ENCODE measurements around the gene KLHDC3.
"Not testable (repeated sequence)": the region's sequence is repeated elsewhere in the genome, so short reads cannot be mapped to it uniquely, and the experiment has no call there.

The KLHDC3 gene

DNA sequence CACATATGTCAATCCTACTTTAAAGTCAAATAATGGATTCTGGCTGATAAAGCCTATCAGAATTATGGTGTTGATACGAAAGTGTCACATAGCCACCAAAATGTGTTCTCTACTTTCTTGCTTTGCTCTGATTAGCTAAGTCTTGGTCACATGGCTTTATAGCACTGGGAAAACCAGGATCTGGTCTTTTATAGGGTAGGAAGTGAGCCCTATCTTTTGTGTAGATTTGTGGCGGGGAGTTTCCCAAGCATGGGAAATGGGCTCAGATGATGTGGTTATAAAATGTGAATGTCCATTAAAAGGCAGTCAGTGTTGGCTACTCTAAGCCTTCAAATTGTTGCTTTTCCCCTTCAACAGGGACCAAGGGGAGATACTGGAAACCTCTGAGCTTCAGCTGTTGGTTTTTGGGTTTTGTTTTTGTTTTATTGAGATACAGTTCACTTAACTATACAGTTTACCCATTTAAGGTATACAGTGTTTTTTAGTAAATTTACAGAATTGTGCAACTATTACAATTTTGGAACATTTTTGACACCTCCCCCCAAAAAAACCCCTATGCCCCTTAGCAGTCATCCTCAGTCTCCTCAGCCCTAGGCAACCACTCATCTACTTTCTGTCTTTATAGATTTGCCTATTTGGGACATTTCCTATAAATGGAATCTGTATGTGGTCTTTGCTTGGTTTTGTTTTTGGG is 19.6 kb downstream of the KLHDC3 start:
- FAIRE-seq (no peak), DNase-seq (ENCODE audit: insufficient read length) (no peak)

DNA sequence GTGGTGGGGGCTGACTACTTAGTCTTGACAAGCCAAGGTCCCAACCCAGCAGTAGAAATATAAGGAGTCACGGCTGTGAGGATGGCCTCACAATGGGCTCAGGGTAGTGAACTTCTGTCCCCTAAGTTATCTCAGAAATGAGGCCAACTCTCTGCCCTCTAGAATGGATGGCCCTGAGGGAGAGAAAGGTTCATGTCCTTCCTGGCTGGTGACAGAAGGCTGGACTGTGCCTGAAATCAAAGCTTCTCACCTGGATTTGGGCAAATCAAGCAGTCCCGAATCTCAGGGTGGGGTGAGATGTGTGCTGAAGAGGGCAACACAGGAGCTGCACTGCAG is 20.1 kb downstream of the KLHDC3 start:
- FAIRE-seq, result no peak
- TF ChIP-seq TAF1 (IDR thresholded peaks at IDR 0.05; ENCODE audit: borderline replicate concordance, low read depth, low read length) (no peak), POLR2AphosphoS5 (IDR thresholded peaks at IDR 0.05; ENCODE audit: low read depth, low read length) (no peak), POLR2A (IDR thresholded peaks at IDR 0.05; ENCODE audit: low read depth, low read length) (no peak)
- no peak for DNase-seq (ENCODE audit: insufficient read length)

More for the DNA sequence above, 19.6 kb downstream of the KLHDC3 start:
- no peak for TF ChIP-seq POLR2A (IDR thresholded peaks at IDR 0.05; ENCODE audit: low read depth, low read length)
- no peak for TF ChIP-seq POLR2AphosphoS5 (IDR thresholded peaks at IDR 0.05; ENCODE audit: low read depth, low read length)
- TF ChIP-seq TAF1 (IDR thresholded peaks at IDR 0.05; ENCODE audit: borderline replicate concordance, low read depth, low read length), result no peak

DNA sequence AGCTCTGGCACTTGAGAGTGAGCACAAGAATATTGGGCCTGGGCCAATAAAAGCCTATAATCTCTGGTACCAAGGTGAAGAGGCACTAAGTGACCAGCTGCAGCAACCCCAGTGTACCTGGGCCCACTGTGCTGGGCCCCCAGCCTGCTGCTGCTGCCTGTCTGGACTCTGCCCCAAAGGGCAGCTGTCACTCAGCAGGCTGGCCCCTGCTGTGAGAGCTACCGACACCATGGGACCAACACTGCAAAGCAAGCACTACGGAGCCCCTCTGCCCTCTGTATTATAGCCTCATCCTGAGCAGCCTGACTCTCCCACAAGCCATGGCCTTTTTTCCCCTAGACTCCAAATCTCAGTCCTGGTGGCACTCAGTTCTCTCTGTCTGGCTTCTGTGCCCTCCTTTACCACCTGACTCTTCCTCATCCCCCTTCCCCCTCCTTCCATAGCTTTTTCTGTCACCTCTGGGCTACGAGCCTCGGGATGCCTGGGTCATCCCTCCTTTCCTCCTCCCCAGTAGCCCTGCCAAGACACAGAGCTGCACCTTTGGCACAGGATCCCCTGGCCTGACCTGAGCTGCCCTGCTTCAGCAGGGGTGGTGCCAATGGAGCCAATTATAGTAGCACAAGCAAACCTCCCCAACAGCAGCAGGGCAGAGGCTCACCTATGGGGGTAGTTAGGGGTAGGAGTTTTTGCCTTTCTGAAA is 21.6 kb downstream of the KLHDC3 start:
- no peak for DNase-seq (ENCODE audit: insufficient read length)
- no peak for FAIRE-seq
- TF ChIP-seq POLR2A (IDR thresholded peaks at IDR 0.05; ENCODE audit: low read depth, low read length) (no peak), POLR2AphosphoS5 (IDR thresholded peaks at IDR 0.05; ENCODE audit: low read depth, low read length) (no peak), TAF1 (IDR thresholded peaks at IDR 0.05; ENCODE audit: borderline replicate concordance, low read depth, low read length) (no peak)

DNA sequence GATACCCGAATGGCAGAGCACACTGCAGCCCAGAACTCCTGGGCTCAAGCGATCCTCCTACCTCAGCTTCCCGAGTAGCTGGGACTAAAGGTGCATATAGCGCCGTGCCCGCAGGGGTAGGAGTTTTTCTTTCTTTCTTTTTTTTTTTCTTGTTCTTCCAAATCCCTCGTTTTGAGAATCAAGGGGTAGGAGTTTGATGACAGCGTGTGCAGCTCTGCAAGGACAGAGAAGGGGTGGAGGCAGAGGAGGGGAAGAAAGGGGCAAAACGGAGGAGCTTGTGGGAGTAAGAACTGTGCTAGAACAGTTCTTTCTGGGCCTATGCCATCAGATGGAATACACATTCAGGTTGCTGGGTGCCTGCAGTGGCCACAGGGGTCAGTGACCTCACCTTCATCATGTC is 22.7 kb downstream of the KLHDC3 start:
- FAIRE-seq (no peak), DNase-seq (ENCODE audit: insufficient read length) (no peak)
- TF ChIP-seq POLR2AphosphoS5 (IDR thresholded peaks at IDR 0.05; ENCODE audit: low read depth, low read length) (no peak), TAF1 (IDR thresholded peaks at IDR 0.05; ENCODE audit: borderline replicate concordance, low read depth, low read length) (no peak), POLR2A (IDR thresholded peaks at IDR 0.05; ENCODE audit: low read depth, low read length) (no peak)

DNA sequence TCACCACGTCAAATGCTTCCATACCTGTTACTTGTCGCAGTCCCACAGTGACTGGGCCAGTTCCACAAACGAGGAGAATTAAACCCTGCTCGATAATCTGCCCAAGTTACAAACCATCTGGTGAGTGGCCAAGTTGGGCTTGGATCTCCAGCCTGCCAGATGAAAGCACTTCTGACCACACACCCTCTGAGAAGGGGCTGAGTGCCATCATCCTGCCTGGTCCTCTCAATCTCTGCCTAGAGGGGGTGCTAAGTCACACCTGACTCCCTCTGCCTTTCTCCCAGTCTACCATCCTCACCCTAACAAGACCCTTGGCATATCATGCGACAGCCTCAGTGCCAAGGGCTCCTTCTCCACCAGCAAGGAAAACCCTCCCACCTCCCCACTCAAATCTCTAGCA is 23.1 kb downstream of the KLHDC3 start:
- TF ChIP-seq POLR2A (IDR thresholded peaks at IDR 0.05; ENCODE audit: low read depth, low read length) (no peak), TAF1 (IDR thresholded peaks at IDR 0.05; ENCODE audit: borderline replicate concordance, low read depth, low read length) (no peak), POLR2AphosphoS5 (IDR thresholded peaks at IDR 0.05; ENCODE audit: low read depth, low read length) (no peak)
- DNase-seq (ENCODE audit: insufficient read length) (no peak), FAIRE-seq (no peak)

DNA sequence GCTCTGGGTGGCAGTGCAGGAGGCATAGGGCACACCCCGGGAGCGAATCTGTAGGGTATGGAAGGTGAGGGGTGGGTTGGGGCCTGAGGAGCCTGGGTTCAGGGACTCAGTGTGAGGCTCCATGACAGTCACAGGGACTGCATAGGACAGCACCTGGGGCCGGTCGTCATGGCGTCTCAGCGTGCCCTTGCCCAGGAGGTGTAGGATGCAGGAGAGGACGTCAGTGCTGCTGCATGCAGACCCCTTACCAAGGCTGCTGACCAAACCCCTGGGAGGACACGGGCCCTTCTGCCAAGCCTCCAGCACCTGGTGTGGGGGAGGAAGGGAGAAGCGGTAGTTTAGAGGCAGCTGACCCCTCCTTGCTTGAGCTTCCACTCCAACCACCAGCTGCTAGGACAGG is 23.7 kb downstream of the KLHDC3 start:
- FAIRE-seq, result no peak
- DNase-seq (ENCODE audit: insufficient read length), result no peak

DNA sequence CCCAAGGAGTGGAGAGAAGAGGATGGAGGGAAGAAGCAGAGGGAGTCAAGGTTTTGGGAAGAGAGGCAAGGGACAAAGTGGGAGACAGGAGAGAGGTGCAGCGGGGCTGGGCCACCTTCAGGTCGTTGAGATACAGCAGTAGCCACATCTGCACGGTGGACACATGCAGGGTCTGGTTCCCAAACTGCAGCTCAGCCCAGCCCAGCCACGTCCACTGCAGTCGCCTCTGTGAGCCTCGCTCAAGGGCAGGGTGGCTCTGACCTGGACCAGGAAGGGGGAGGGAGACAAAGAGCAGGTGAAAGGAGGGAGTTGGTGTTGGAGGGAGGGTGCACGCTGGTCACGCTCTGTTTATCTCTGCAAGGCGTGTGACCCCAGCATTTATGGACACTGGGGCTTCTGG is 24.7 kb downstream of the KLHDC3 start:
- DNase-seq (ENCODE audit: insufficient read length) (no peak), FAIRE-seq (no peak)
- TF ChIP-seq TAF1 (IDR thresholded peaks at IDR 0.05; ENCODE audit: borderline replicate concordance, low read depth, low read length), result no peak
- TF ChIP-seq POLR2A (IDR thresholded peaks at IDR 0.05; ENCODE audit: low read depth, low read length), result no peak
- no peak for TF ChIP-seq POLR2AphosphoS5 (IDR thresholded peaks at IDR 0.05; ENCODE audit: low read depth, low read length)

More for the DNA sequence above, 23.7 kb downstream of the KLHDC3 start:
- TF ChIP-seq POLR2A (IDR thresholded peaks at IDR 0.05; ENCODE audit: low read depth, low read length), result no peak
- TF ChIP-seq POLR2AphosphoS5 (IDR thresholded peaks at IDR 0.05; ENCODE audit: low read depth, low read length), result no peak
- no peak for TF ChIP-seq TAF1 (IDR thresholded peaks at IDR 0.05; ENCODE audit: borderline replicate concordance, low read depth, low read length)

DNA sequence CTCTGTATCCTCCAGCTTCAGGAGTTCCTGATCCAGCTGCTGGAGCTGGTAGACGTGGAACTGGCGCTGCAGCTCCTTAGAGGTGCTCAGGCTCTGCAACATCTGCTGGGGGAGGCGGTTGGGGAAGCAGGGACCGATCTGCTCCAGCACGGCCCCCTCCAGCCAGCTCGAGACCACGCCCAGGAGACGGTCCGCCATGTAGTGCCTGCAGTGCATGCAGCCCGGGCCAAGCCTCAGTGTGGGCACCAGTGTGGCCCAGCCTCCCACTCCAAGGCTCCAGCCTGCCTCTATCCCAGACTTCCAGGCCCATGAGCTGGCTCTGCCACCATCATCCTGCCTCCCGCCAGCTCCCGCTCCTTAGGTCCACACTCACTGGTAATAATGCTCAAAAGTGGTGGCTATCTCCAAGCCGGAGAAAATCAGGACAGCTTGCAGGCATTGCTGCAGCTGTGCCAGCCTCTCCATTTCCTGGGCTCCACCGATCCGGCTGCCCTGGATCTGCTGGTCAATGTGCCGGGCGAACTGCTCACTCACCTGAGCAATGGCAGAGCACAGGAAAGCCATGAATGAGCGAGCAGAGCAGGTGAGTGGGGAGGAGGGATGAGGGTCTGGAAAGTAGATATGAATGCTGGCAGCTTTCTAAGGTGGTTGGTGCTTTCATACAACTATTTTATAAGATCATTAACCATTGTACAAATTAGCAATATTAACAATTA is 26.7 kb downstream of the KLHDC3 start:
- TF ChIP-seq POLR2A (IDR thresholded peaks at IDR 0.05; ENCODE audit: low read depth, low read length), result no peak
- TF ChIP-seq POLR2AphosphoS5 (IDR thresholded peaks at IDR 0.05; ENCODE audit: low read depth, low read length), result no peak
- TF ChIP-seq TAF1 (IDR thresholded peaks at IDR 0.05; ENCODE audit: borderline replicate concordance, low read depth, low read length), result no peak
- FAIRE-seq (no peak), DNase-seq (ENCODE audit: insufficient read length) (no peak)

DNA sequence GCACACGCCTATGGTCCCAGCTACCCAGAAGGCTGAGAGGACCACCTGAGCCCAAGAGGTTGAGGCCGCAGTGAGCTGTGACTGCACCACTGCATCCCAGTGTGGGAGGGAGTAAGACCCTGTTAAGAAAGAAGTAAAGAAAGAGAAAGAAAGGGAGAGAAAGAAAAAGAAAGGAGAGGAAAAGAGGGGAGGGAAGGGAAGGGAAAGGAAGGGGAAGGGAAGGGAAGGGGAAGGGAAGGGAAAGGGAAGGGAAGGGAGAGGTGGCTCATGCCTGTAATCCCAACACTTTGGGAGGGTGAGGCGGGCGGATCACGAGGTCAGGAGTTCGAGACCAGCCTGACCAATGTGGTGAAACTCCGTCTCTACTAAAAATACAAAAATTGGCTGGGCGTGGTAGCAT is 27.4 kb downstream of the KLHDC3 start:
- DNase-seq (ENCODE audit: insufficient read length); FAIRE-seq: not testable (repeated sequence)

DNA sequence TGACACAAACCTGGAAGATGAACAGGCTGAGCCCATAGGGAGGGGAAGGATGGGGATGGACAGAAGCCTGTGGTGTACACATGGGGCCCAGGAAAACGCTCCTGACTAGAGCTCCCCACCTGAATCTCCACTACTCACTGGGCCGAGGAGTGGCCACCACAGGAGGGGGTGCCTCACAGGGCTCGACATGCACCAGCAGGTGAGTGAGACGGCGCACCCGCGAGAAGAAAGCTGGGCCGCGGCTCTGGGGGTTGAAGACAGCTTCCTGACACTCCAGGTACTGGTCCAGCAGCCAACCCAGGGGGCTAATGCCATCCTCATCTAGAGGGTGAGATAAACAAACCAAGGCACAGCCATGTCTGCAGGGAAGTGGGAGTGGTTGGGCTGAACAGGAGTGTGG is 29.3 kb downstream of the KLHDC3 start:
- no peak for TF ChIP-seq POLR2AphosphoS5 (IDR thresholded peaks at IDR 0.05; ENCODE audit: low read depth, low read length)
- no peak for TF ChIP-seq POLR2A (IDR thresholded peaks at IDR 0.05; ENCODE audit: low read depth, low read length)
- TF ChIP-seq TAF1 (IDR thresholded peaks at IDR 0.05; ENCODE audit: borderline replicate concordance, low read depth, low read length), result no peak
- FAIRE-seq, result no peak
- no peak for DNase-seq (ENCODE audit: insufficient read length)

DNA sequence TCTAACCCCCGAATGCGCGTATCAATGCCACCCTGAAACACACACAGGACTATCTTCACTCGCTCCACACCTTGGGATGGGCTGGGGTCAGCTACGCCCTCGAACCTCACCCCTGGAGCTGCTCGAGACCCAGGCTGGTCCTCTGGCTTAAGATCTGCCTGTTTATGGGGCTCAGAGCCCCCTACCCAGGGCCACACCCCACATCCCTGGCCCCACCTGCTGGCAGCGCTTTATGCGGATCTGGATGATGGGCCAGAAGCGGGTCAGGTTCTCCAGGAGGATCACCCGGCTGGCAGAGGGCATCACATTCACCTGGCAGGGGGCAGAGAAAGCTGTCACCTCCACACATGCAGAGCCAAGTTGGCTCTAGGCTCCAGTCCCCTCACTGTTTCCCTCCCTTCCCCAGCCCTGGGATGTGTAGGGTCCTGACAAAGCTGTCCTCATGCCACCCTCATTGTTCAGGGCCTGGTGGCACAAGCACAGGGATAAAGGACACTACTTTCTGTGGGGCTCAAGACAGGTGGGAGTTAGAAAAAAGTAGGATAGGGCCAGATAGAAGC is 31.4 kb downstream of the KLHDC3 start:
- no peak for FAIRE-seq
- DNase-seq (ENCODE audit: insufficient read length), result no peak
- TF ChIP-seq POLR2A (IDR thresholded peaks at IDR 0.05; ENCODE audit: low read depth, low read length) (no peak), POLR2AphosphoS5 (IDR thresholded peaks at IDR 0.05; ENCODE audit: low read depth, low read length) (no peak), TAF1 (IDR thresholded peaks at IDR 0.05; ENCODE audit: borderline replicate concordance, low read depth, low read length) (no peak)
